22Rv1 (cell line): ENCODE results near the gene DAP3.
"Not testable (repeated sequence)": the region's sequence is repeated elsewhere in the genome, so short reads cannot be mapped to it uniquely, and the experiment has no call there.

Experiments used
- ZFX ChIP-seq: fragments of 450-650 bp; IDR thresholded peaks from 2 replicates; pipeline ENCODE4 v1.6.1; 2017; ENCODE audit warnings: antibody characterized with exemption, borderline replicate concordance
- TF ChIP-seq, protein P1 (sequence below): fragments of 450-650 bp; IDR thresholded peaks from 2 replicates; pipeline ENCODE4 v1.5.1; 2017; ENCODE audit warnings: mild to moderate bottlenecking

DNA sequence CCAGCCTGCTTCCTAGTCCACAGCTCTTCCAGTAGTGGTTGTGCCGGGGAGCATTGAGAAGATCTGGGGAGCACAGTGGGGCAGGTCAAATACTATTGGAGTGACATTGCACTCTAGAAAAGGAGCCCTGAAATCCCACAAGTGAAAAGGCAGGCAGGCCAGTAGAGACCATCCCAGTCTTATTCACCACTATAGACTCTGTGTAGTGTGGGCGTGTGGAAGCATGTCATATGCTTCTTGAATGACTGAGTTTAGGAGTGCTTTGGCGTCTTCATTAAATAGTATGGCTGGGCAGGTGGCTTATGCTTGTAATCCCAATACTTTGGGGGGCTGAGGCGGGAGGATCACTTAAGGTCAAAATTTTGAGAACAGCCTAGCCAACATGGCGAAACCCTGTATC is 15.5 kb downstream of the DAP3 start:
- TF ChIP-seq, protein P1, sequence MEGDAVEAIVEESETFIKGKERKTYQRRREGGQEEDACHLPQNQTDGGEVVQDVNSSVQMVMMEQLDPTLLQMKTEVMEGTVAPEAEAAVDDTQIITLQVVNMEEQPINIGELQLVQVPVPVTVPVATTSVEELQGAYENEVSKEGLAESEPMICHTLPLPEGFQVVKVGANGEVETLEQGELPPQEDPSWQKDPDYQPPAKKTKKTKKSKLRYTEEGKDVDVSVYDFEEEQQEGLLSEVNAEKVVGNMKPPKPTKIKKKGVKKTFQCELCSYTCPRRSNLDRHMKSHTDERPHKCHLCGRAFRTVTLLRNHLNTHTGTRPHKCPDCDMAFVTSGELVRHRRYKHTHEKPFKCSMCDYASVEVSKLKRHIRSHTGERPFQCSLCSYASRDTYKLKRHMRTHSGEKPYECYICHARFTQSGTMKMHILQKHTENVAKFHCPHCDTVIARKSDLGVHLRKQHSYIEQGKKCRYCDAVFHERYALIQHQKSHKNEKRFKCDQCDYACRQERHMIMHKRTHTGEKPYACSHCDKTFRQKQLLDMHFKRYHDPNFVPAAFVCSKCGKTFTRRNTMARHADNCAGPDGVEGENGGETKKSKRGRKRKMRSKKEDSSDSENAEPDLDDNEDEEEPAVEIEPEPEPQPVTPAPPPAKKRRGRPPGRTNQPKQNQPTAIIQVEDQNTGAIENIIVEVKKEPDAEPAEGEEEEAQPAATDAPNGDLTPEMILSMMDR = not testable (repeated sequence)
- TF ChIP-seq ZFX = not testable (repeated sequence)
